Measurements from ENCODE around the gene CLEC18A. TPM values are rescaled to one million over a fixed set of nuclear protein-coding genes. Genes with fewer than 3 reads are reported as not detected.

CLEC18A gene
- total RNA-seq, 1 experiment from 2014 or later: 7.6 TPM

GRCh38 chr16:69936751-69937211 lies 14.4 kb upstream of the CLEC18A start:
- ChIA-PET POLR2A (ENCODE audit: low non-redundant PET) (no interaction called here), CTCF (no interaction called here)
- DNase-seq (ENCODE audit: low spot score): no peak

GRCh38 chr16:69937465-69937951 lies 13.6 kb upstream of the CLEC18A start:
- no peaks in the 10 kb centered on the region for H3K27me3 ChIP-seq (replicated peaks; ENCODE audit: insufficient read depth, low read depth, low read length, poor library complexity)
- no peaks in the 10 kb centered on the region for H3K9me3 ChIP-seq (ENCODE audit: low read depth, low read length, poor library complexity, severe bottlenecking)
- TF ChIP-seq CTCF (conservative IDR thresholded peaks at IDR 0.05; ENCODE audit: low read depth, low read length): peak; percentile 47
- no peak for TF ChIP-seq EZH2 (IDR thresholded peaks at IDR 0.05; ENCODE audit: borderline replicate concordance, low read depth, low read length, poor library complexity, severe bottlenecking)
- BruUV-seq (replicated peaks): no TSS peak
- H3K4me3 ChIP-seq (ENCODE audit: low read depth, low read length, poor library complexity, severe bottlenecking): no peak overlapping the region
- POLR2A ChIA-PET (ENCODE audit: low non-redundant PET): no interaction called here
- H3K36me3 ChIP-seq (ENCODE audit: insufficient read depth, low read length, poor library complexity, severe bottlenecking): no peaks in the 10 kb centered on the region
- intact Hi-C loops (cut with micrococcal nuclease; ENCODE audit: unreplicated experiment): loop anchor here (5.0 to 10.0 kb wide), 2 partner anchors 233 to 540 kb away; no protein-coding TSS in a partner anchor
- peak; percentile 24 for DNase-seq (ENCODE audit: low spot score)
- no peak overlapping the region for H3K27ac ChIP-seq (ENCODE audit: low read depth, low read length, poor library complexity, severe bottlenecking)
- no peaks in the 10 kb centered on the region for H3K4me1 ChIP-seq (ENCODE audit: insufficient read depth, low read length, poor library complexity, severe bottlenecking)
- CTCF ChIA-PET: no interaction called here

More at GRCh38 chr16:69936751-69937211, 14.4 kb upstream of the CLEC18A start:
- no peak for TF ChIP-seq CTCF (conservative IDR thresholded peaks at IDR 0.05; ENCODE audit: low read depth, low read length)
- TF ChIP-seq EZH2 (IDR thresholded peaks at IDR 0.05; ENCODE audit: borderline replicate concordance, low read depth, low read length, poor library complexity, severe bottlenecking): no peak
- no TSS peak for BruUV-seq (replicated peaks)
- Histone ChIP-seq H3K27me3 (replicated peaks; ENCODE audit: insufficient read depth, low read depth, low read length, poor library complexity) (no peaks in the 10 kb centered on the region), H3K9me3 (ENCODE audit: low read depth, low read length, poor library complexity, severe bottlenecking) (no peaks in the 10 kb centered on the region), H3K4me1 (ENCODE audit: insufficient read depth, low read length, poor library complexity, severe bottlenecking) (no peaks in the 10 kb centered on the region), H3K27ac (ENCODE audit: low read depth, low read length, poor library complexity, severe bottlenecking) (no peak overlapping the region), H3K4me3 (ENCODE audit: low read depth, low read length, poor library complexity, severe bottlenecking) (no peak overlapping the region), H3K36me3 (ENCODE audit: insufficient read depth, low read length, poor library complexity, severe bottlenecking) (no peaks in the 10 kb centered on the region)
- intact Hi-C loops (cut with micrococcal nuclease; ENCODE audit: unreplicated experiment): loop anchor here (5.0 to 10.0 kb wide), 2 partner anchors 232 to 539 kb away; no protein-coding TSS in a partner anchor

GRCh38 chr16:69938981-69939820 lies 11.9 kb upstream of the CLEC18A start:
- Histone ChIP-seq H3K27me3 (replicated peaks; ENCODE audit: insufficient read depth, low read depth, low read length, poor library complexity) (no peaks in the 10 kb centered on the region), H3K4me1 (ENCODE audit: insufficient read depth, low read length, poor library complexity, severe bottlenecking) (no peaks in the 10 kb centered on the region), H3K27ac (ENCODE audit: low read depth, low read length, poor library complexity, severe bottlenecking) (no peak overlapping the region), H3K4me3 (ENCODE audit: low read depth, low read length, poor library complexity, severe bottlenecking) (no peak overlapping the region), H3K9me3 (ENCODE audit: low read depth, low read length, poor library complexity, severe bottlenecking) (no peaks in the 10 kb centered on the region), H3K36me3 (ENCODE audit: insufficient read depth, low read length, poor library complexity, severe bottlenecking) (no peaks in the 10 kb centered on the region)
- intact Hi-C loops (cut with micrococcal nuclease; ENCODE audit: unreplicated experiment): loop anchor here (5.0 to 10.0 kb wide), 2 partner anchors 234 to 542 kb away; no protein-coding TSS in a partner anchor
- CTCF ChIA-PET: interaction anchor here (0.5 to 1.2 kb wide), 2 partner anchors 9 to 139 kb away, joined by 3 to 12 read pairs; no protein-coding TSS in a partner anchor
- POLR2A ChIA-PET (ENCODE audit: low non-redundant PET): no interaction called here
- no peak for DNase-seq (ENCODE audit: low spot score)
- no TSS peak for BruUV-seq (replicated peaks)
- TF ChIP-seq EZH2 (IDR thresholded peaks at IDR 0.05; ENCODE audit: borderline replicate concordance, low read depth, low read length, poor library complexity, severe bottlenecking) (no peak), CTCF (conservative IDR thresholded peaks at IDR 0.05; ENCODE audit: low read depth, low read length) (no peak)
